AML-193 (cell line): ENCODE measurements around the gene NRXN3.

Experiments used
- DNase-seq, 2 experiments: peaks; one replicate each; lab custom pipeline; 2025; lab: John Stamatoyannopoulos, UW

The NRXN3 gene

DNA sequence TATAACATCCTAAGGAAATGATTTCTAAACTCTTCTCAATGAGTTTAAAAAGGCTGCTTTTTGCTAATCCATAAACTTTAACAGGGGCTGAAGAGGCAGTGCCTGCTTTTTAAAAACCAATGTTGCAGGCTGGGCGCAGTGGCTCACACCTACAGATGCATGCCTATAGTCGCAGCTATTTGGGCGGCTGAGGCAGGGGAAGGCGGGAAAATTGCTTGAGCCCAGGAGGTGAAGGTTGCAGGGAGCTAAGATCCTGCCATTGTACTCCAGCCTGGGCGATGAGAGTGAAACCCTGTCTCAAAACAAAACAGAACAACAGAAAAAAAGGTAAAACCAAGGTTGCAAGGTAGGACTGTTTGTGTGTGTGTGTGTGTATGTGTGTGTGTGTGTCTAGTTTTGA lies 1509.9 kb downstream of the NRXN3 start:
- no peak for DNase-seq

GRCh38 chr14:79686196-79686595 lies 1516.0 kb downstream of the NRXN3 start:
- DNase-seq = no peak

DNA sequence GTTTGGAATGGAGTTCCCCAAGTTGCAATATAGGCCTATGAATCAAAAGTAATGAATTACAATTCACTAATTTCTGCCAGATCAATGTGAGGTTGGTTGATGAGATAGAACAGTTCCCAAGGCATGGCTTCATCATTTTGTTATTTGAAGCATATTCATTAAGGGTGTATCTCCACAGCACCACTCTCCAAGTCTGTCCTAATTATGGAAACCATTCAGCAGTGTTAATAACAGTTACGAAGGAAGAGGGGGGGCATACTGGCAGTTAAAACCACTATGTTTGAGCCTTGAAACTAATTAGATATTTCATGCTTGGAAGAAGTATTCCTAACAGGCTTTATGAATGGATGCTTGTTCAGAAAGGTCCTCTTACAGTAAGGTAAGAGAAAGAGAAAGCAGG lies 1520.8 kb downstream of the NRXN3 start:
- no peak for DNase-seq

- no peak for DNase-seq
Observed at GRCh38 chr14:79693935-79694334, 1523.8 kb downstream of the NRXN3 start.

GRCh38 chr14:79695307-79695706 lies 1525.1 kb downstream of the NRXN3 start:
- DNase-seq = no peak

- no peak for DNase-seq
Observed at GRCh38 chr14:79698298-79698711, 1528.1 kb downstream of the NRXN3 start.

DNA sequence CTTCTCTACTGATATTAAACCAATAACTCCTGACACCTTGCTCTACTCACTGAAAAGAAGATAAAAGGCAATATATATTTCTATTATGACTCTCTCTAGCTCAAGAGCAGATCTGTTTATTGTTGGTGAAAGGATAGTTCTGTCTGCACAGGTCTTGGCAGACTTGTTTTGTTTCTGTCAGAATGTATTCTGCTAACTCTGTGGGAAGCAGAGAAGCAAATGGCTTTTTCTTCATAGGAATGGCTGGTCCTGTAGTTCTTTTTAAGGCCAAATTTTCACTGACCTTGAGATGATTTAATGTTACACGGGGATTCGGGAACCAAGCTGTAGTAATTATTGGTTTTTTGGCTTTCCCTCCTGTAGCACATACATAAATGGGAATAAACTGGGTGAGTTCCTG lies 1529.0 kb downstream of the NRXN3 start:
- no peak for DNase-seq

DNA sequence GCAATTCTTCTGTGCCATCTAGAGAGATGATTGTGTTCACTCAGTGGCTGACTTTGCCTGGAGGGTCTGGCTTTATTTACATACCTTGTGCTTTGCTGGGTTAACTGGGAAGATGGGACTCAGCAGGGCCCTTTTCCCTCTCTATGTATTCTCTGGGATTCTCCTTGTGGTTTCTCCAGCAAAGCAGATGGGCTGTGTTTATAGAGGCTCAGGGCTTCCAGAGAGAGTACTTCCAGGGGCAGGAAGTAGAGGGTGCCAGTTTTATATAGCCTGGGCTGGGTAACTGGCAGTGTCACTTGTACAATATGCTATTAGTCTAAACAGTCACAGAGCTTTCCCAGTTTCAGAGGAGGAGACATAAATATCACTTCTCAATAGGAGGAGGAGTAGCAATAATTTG lies 1531.2 kb downstream of the NRXN3 start:
- DNase-seq = no peak

GRCh38 chr14:79702197-79702596 lies 1532.0 kb downstream of the NRXN3 start:
- DNase-seq = no peak

GRCh38 chr14:79703209-79703608 lies 1533.0 kb downstream of the NRXN3 start:
- DNase-seq = no peak

GRCh38 chr14:79704041-79704807 lies 1534.1 kb downstream of the NRXN3 start:
- DNase-seq = no peak

GRCh38 chr14:79705126-79705894 lies 1535.1 kb downstream of the NRXN3 start:
- DNase-seq = no peak

DNA sequence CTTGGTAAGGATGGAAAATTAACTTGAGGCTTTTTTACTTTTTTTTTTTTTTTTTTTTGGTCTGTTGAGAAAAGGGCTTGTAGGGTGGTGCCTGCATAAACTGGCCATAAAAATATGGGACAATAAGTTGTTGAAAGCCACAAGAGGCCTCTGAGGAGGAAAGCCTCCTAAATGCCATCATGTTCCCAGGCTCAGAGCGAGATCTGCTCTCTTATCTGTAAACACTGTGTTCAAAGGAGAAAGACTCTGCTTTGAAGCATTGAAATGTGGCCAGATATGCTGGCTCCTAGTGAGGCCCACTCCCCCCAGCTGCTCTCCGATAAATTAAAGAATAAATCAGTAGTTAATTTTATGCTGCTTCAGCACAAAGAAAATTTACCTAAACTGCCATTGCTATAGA lies 1536.2 kb downstream of the NRXN3 start:
- DNase-seq = no peak

DNA sequence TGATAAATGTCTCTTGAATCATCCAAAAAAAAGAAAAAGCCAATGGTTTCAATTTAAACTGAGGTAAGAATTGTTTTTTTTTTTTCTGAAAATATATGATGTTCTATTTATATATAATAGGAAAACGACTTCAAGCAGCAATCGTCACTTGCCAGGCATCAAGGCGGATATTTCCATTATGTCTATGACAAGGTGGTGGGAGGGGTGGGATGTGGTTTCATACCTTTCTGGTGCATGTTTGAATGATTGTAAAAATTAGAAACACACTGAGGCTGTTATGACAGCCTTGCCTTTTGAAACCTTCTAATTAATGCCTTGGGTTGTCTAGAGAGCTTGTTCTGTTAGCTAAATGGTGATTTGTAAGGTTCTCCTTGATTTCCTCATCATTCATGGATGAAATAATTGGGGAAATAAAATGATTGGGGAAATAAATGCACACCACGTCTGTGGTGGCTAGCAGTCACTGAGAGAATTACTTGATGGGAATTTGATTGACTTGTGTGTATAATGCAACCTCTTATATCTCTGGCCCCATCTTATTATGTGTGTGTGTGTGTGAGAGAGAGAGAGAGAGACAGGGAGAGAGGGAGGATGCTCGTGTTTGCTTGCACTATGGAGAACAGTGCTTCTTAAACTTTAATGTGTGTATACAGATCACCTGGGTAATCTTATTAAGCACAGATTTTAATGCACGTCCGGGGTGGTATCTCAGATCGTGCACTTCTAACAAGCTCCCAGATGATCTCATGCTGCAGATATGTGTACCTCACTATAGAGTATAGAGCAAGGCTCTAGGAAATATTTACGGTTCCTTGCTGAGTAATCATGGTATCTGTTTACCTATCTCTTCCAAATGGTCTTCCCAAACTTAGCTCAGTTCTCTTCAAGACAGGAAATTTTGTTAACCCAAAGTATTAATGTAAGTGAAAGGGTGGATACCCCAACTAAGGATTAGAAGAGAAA lies 1538.5 kb downstream of the NRXN3 start:
- DNase-seq = no peak

DNA sequence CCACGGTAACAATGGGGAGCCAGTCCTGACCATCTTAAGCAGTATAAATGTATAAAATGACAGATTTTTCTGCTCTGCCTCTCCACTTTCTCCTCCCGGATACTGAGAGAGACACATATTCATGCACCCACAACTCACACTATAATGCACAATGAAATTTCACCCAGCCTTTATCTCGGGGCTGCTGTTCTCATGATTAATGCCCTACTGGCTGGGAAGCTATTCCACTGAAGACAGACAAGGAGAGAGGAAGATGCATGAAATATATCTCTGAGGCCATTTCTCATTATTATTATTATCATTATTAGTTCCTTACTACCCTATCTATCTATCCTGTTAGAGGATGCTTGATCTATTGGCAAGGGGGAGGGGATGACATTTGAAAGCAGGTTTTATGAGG lies 1539.4 kb downstream of the NRXN3 start:
- DNase-seq = no peak

DNA sequence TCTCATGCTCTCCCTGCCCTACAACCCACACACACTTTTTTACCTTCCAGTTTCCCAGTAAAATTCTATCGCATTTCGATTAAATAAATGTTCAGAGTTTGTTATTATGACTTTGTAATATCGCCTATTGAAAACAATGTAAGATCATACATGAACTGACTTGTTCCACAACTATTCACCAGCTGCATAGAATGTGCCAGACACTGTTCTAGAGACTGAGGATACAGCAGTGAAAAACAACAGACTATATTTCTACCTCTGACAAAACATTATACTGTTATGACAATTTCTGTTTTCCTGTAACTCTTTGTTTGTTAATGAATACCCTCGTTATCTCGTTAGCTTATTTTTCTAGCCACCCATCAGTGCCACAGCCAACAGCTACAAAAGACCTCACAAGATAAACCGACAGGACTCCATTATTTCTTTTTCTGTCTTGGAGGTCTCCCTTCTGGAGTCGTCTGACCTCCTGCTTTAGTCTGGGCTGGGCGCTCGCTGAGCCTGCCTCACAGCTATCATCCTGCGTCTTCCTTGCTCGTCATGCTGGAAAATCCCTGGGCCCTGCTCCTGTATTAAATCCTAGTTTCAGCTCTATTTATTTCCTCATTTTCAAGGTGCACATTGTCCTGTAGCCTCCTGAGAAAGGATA lies 1542.3 kb downstream of the NRXN3 start:
- no peak for DNase-seq

DNA sequence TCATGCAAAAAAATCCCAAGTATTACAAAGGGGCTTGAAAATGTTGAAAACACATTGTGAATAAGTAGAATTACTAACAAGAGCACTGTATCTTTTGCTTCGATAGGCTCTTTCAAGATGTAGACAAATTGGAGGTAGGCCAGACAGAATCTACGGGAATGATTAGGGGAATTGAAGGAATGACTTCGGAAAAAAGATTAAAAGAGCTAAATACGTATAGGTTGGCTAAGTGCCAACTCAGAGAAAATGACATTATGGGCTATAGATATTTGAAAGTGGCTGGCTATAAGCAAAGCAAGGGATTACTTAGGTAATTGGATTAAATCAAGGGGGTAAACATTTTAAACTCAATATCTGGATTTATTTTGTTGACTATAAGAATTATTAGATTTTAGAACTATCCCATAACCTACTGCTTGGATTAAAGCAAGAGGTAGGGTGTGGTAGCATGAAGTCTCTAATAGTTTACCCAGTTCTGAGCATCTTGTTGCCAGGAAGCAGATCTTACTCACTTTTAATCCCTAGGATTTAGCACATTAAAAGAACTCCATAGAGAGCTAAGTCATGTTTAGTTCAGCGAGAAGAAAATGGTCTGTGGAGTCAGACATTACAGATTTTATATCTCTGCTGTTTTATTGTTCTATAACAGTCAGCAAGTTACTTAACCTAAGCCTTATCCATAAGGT lies 1551.4 kb downstream of the NRXN3 start:
- DNase-seq = no peak

GRCh38 chr14:79724934-79725717 lies 1555.0 kb downstream of the NRXN3 start:
- no peak for DNase-seq

DNA sequence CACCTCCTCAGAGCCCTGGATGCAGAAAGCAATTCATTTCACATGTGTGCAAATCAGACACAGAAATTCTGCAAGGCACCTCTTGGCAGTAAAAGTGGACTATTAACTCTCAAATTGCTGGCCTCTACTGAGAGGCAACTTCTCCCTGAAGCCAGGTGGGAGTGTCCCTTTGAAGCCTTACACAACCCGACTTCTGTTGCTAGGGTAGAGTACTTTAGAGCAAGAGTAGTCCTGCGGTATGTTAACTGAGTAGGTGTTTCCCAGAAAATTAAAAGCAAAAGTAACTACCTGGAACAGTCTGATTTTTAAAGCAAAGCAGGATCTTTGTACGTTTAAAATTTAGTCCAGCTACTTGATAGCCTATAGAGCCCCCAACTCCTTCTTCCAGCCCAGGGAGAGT lies 1557.7 kb downstream of the NRXN3 start:
- DNase-seq = no peak

GRCh38 chr14:79728331-79728730 lies 1558.2 kb downstream of the NRXN3 start:
- no peak for DNase-seq
